DMS153 (cell line): ENCODE measurements around the gene GPN1.
"Not testable (repeated sequence)": the region's sequence is repeated elsewhere in the genome, so short reads cannot be mapped to it uniquely, and the experiment has no call there.

Experiments used
- DNase-seq: peaks from one replicate; lab custom pipeline; 2025; lab: John Stamatoyannopoulos, UW

GPN1 gene

GRCh38 chr2:27672723-27673486 is 44.1 kb downstream of the GPN1 start:
- no peak for DNase-seq

GRCh38 chr2:27680571-27680970 is 51.7 kb downstream of the GPN1 start:
- DNase-seq, result no peak

GRCh38 chr2:27681841-27682240 is 53.0 kb downstream of the GPN1 start:
- no peak for DNase-seq

- not testable (repeated sequence) for DNase-seq
These were observed 53.5 kb downstream of the GPN1 start for GRCh38 chr2:27682334-27682771.

GRCh38 chr2:27683390-27684071 is 54.7 kb downstream of the GPN1 start:
- DNase-seq, result peak; percentile 76

GRCh38 chr2:27685006-27685405 is 56.2 kb downstream of the GPN1 start:
- not testable (repeated sequence) for DNase-seq

GRCh38 chr2:27685577-27685976 is 56.7 kb downstream of the GPN1 start:
- DNase-seq, result no peak

GRCh38 chr2:27687232-27687631 is 58.4 kb downstream of the GPN1 start:
- no peak for DNase-seq

GRCh38 chr2:27689424-27689823 is 60.6 kb downstream of the GPN1 start:
- DNase-seq, result no peak

GRCh38 chr2:27690052-27690451 is 61.2 kb downstream of the GPN1 start:
- no peak for DNase-seq

- DNase-seq, result no peak
These were observed 68.8 kb downstream of the GPN1 start for GRCh38 chr2:27697660-27698059.
